ENCODE measurements around the gene POLR1A. TPM values are rescaled to one million over a fixed set of nuclear protein-coding genes. Genes with fewer than 3 reads are reported as not detected.

Gene POLR1A
- total RNA-seq, 1 experiment from 2014 or later, result 29.7 TPM

- Histone ChIP-seq H3K79me2 (ENCODE audit: low read depth) (0 out of 2 replicates have a peak, but pooled peaks cover 8% of the 10 kb centered on the region), H3K9me3 (ENCODE audit: insufficient read depth, low read depth) (no peaks in the 10 kb centered on the region), H3K4me1 (replicated peaks; ENCODE audit: insufficient read depth) (peaks cover 5% of the 10 kb centered on the region), H3K27ac (no peak overlapping the region), H3K27me3 (ENCODE audit: insufficient read depth, low read depth) (no peaks in the 10 kb centered on the region), H3K4me2 (no peak overlapping the region), H3F3A (ENCODE audit: insufficient read depth, low read depth) (0 out of 2 replicates have a peak, but pooled peaks cover under 1% of the 10 kb centered on the region), H4K20me1 (ENCODE audit: insufficient read depth) (no peaks in the 10 kb centered on the region), H3K4me3 (no peak overlapping the region), H3K9me2 (ENCODE audit: insufficient read depth) (no peaks in the 10 kb centered on the region), H3K36me3 (ENCODE audit: low read depth) (peaks cover 11% of the 10 kb centered on the region), H2AFZ (no peak overlapping the region)
- no peak for DNase-seq
- intact Hi-C loops (cut with micrococcal nuclease; ENCODE audit: unreplicated experiment), result no loop called here
- CTCF ChIA-PET, result interaction anchor here (0.7 kb wide), 1 partner anchor 228 kb away, joined by 3 read pairs; no protein-coding TSS in a partner anchor
- no TSS peak for BruUV-seq (replicated peaks)
- TF ChIP-seq EZH2 (IDR thresholded peaks at IDR 0.05; ENCODE audit: low read depth), result no peak
- TF ChIP-seq CTCF (conservative IDR thresholded peaks at IDR 0.05), result no peak
- POLR2A ChIA-PET (ENCODE audit: unreplicated experiment), result no interaction called here
Observed at GRCh38 chr2:86055314-86055713, 50.4 kb downstream of the POLR1A start.

- no peak overlapping the region for H3K4me2 ChIP-seq
- no peaks in the 10 kb centered on the region for H3K9me3 ChIP-seq (ENCODE audit: insufficient read depth, low read depth)
- H3K27me3 ChIP-seq (ENCODE audit: insufficient read depth, low read depth), result no peaks in the 10 kb centered on the region
- ChIA-PET POLR2A (ENCODE audit: unreplicated experiment) (interaction anchor here (0.7 kb wide), 1 partner anchor 51 kb away, joined by 3 read pairs; the partner anchor contains the start of gene POLR1A), CTCF (interaction anchor here (0.7 kb wide), 1 partner anchor 227 kb away, joined by 3 read pairs; no protein-coding TSS in a partner anchor)
- DNase-seq, result no peak
- no peaks in the 10 kb centered on the region for H3F3A ChIP-seq (ENCODE audit: insufficient read depth, low read depth)
- no peaks in the 10 kb centered on the region for H3K9me2 ChIP-seq (ENCODE audit: insufficient read depth)
- no peaks in the 10 kb centered on the region for H4K20me1 ChIP-seq (ENCODE audit: insufficient read depth)
- BruUV-seq (replicated peaks), result no TSS peak
- no peak overlapping the region for H2AFZ ChIP-seq
- peaks cover 9% of the 10 kb centered on the region; the same call in 1 of the 2 replicates for H3K36me3 ChIP-seq (ENCODE audit: low read depth)
- no peaks in the 10 kb centered on the region for H3K4me1 ChIP-seq (replicated peaks; ENCODE audit: insufficient read depth)
- TF ChIP-seq EZH2 (IDR thresholded peaks at IDR 0.05; ENCODE audit: low read depth) (no peak), CTCF (conservative IDR thresholded peaks at IDR 0.05) (no peak)
- no peak overlapping the region for H3K27ac ChIP-seq
- intact Hi-C loops (cut with micrococcal nuclease; ENCODE audit: unreplicated experiment), result no loop called here
- H3K4me3 ChIP-seq, result no peak overlapping the region
- H3K79me2 ChIP-seq (ENCODE audit: low read depth), result 0 out of 2 replicates have a peak, but pooled peaks cover under 1% of the 10 kb centered on the region
Observed at GRCh38 chr2:86054535-86055082, 51.1 kb downstream of the POLR1A start.

- BruUV-seq (replicated peaks), result no TSS peak
- no peak overlapping the region for H3K27ac ChIP-seq
- intact Hi-C loops (cut with micrococcal nuclease; ENCODE audit: unreplicated experiment), result no loop called here
- no peaks in the 10 kb centered on the region for H4K20me1 ChIP-seq (ENCODE audit: insufficient read depth)
- no peak for DNase-seq
- ChIA-PET CTCF (no interaction called here), POLR2A (ENCODE audit: unreplicated experiment) (no interaction called here)
- H3K27me3 ChIP-seq (ENCODE audit: insufficient read depth, low read depth), result no peaks in the 10 kb centered on the region
- no peak overlapping the region for H3K4me3 ChIP-seq
- no peaks in the 10 kb centered on the region for H3K4me1 ChIP-seq (replicated peaks; ENCODE audit: insufficient read depth)
- no peaks in the 10 kb centered on the region for H3K9me2 ChIP-seq (ENCODE audit: insufficient read depth)
- no peak overlapping the region for H2AFZ ChIP-seq
- no peak overlapping the region for H3K4me2 ChIP-seq
- no peaks in the 10 kb centered on the region for H3K9me3 ChIP-seq (ENCODE audit: insufficient read depth, low read depth)
- peaks cover 16% of the 10 kb centered on the region; the same call in 1 of the 2 replicates for H3K36me3 ChIP-seq (ENCODE audit: low read depth)
- H3F3A ChIP-seq (ENCODE audit: insufficient read depth, low read depth), result no peaks in the 10 kb centered on the region
- TF ChIP-seq EZH2 (IDR thresholded peaks at IDR 0.05; ENCODE audit: low read depth), result no peak
- TF ChIP-seq CTCF (conservative IDR thresholded peaks at IDR 0.05), result no peak
- H3K79me2 ChIP-seq (ENCODE audit: low read depth), result no peaks in the 10 kb centered on the region
Observed at GRCh38 chr2:86053166-86053565, 52.5 kb downstream of the POLR1A start.

Data from PC-9 (cell line).